Neural progenitor cell (in vitro differentiated cells): ENCODE measurements around the gene TMEFF2.

Experiments used
- CTCF ChIP-seq: fragments of 200-600 bp; sonication (generic); IDR thresholded peaks from 2 replicates; pipeline ENCODE4 v1.5.1; 2017; ENCODE audit warnings: antibody characterized with exemption, mild to moderate bottlenecking
- EZH2 ChIP-seq: fragments of 200-600 bp; sonication (generic); IDR thresholded peaks from 2 replicates; pipeline ENCODE4 v1.6.1; 2017; ENCODE audit warnings: antibody characterized with exemption, mild to moderate bottlenecking, moderate library complexity
- EZH2phosphoT487 ChIP-seq: fragments of 200-600 bp; sonication (generic); IDR thresholded peaks from 2 replicates; pipeline ENCODE4 v1.6.1; 2017; ENCODE audit warnings: antibody characterized with exemption

DNA sequence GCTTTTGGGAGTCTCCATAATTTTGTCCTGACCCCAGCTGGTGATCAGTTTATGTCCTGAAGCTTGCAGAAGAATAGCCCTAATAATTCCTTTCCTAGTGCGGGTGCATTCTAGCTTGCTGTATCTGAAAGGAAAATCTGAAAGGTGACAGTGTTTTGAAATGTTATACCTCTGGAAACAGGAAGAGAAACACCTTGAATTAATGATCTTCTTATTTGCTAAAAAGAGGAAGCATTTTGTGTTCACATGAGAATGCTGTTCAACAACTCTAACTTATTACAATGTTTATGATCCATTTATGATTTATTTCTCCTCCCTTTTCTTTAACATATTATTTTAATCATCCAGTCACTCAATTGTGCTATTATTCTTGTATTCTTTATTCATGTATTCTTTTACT, 280.9 kb downstream of the TMEFF2 start:
- no peak for TF ChIP-seq EZH2
- TF ChIP-seq CTCF: no peak
- no peak for TF ChIP-seq EZH2phosphoT487
